SK-N-SH treated with all-trans-retinoic acid at 6 μM for 48 hours (cell line): ENCODE measurements around the gene KIF5B.
A peak's percentile ranks its signal among the peaks of the same experiment; 100 is the strongest.

ENCODE experiments used
- ATAC-seq: fragments of 200-7000 bp; cut with Tn5 transposase; 3 replicates; pipeline ENCODE4 v1.9.1; 2020; ENCODE audit warnings: mild to moderate bottlenecking, moderate library complexity
- CSDC2 ChIP-seq: fragments of 250-450 bp; sonication (Bioruptor Pico); IDR thresholded peaks from 2 replicates; pipeline ENCODE4 v1.5.0; 2020; ENCODE audit warnings: mild to moderate bottlenecking, moderate library complexity
- PPARA ChIP-seq: fragments of 250-450 bp; sonication (Bioruptor Pico); IDR thresholded peaks from 2 replicates; pipeline ENCODE4 v1.5.0; 2020; ENCODE audit warnings: mild to moderate bottlenecking, borderline replicate concordance
- SNAI2 ChIP-seq: fragments of 250-450 bp; sonication (Bioruptor Pico); IDR thresholded peaks from 2 replicates; pipeline ENCODE4 v1.5.0; 2020; ENCODE audit warnings: mild to moderate bottlenecking, moderate library complexity
- TCF4 ChIP-seq: fragments of 250-450 bp; sonication (Bioruptor Pico); IDR thresholded peaks from 2 replicates; pipeline ENCODE4 v1.8.0; 2021; ENCODE audit warnings: mild to moderate bottlenecking, moderate library complexity, borderline replicate concordance
- ZFP3 ChIP-seq: fragments of 250-450 bp; sonication (Bioruptor Pico); IDR thresholded peaks from 2 replicates; pipeline ENCODE4 v1.5.0; 2020; ENCODE audit warnings: mild to moderate bottlenecking, moderate library complexity
- ZFP30 ChIP-seq: fragments of 450-650 bp; formaldehyde crosslinking; IDR thresholded peaks from 2 replicates; pipeline ENCODE4 v1.5.0; 2022; ENCODE audit warnings: mild to moderate bottlenecking, moderate library complexity
- ZNF565 ChIP-seq: fragments of 450-650 bp; formaldehyde crosslinking; conservative IDR thresholded peaks from 2 replicates; pipeline ENCODE4 v1.5.0; 2020; ENCODE audit warnings: low read depth, mild to moderate bottlenecking, moderate library complexity
- ZNF8 ChIP-seq: fragments of 450-650 bp; formaldehyde crosslinking; IDR thresholded peaks from 2 replicates; pipeline ENCODE4 v1.5.0; 2020; ENCODE audit warnings: mild to moderate bottlenecking, moderate library complexity
- TF ChIP-seq, protein P1 (sequence below): fragments of 250-450 bp; sonication (Bioruptor Pico); IDR thresholded peaks from 2 replicates; pipeline ENCODE4 v1.5.0; 2020; ENCODE audit warnings: mild to moderate bottlenecking, moderate library complexity
- TF ChIP-seq, protein P2 (sequence below): fragments of 250-450 bp; sonication (Bioruptor Pico); IDR thresholded peaks from 2 replicates; pipeline ENCODE4 v1.8.0; 2020; ENCODE audit warnings: mild to moderate bottlenecking, moderate library complexity, borderline replicate concordance
- TF ChIP-seq, protein P3 (sequence below): fragments of 250-450 bp; sonication (Bioruptor Pico); IDR thresholded peaks from 2 replicates; pipeline ENCODE4 v1.5.1; 2020; ENCODE audit warnings: low read depth, mild to moderate bottlenecking, moderate library complexity
- TF ChIP-seq, protein P4 (sequence below): fragments of 250-450 bp; sonication (Bioruptor Pico); IDR thresholded peaks from 2 replicates; pipeline ENCODE4 v1.5.1; 2021; ENCODE audit warnings: mild to moderate bottlenecking, moderate library complexity

KIF5B gene

DNA sequence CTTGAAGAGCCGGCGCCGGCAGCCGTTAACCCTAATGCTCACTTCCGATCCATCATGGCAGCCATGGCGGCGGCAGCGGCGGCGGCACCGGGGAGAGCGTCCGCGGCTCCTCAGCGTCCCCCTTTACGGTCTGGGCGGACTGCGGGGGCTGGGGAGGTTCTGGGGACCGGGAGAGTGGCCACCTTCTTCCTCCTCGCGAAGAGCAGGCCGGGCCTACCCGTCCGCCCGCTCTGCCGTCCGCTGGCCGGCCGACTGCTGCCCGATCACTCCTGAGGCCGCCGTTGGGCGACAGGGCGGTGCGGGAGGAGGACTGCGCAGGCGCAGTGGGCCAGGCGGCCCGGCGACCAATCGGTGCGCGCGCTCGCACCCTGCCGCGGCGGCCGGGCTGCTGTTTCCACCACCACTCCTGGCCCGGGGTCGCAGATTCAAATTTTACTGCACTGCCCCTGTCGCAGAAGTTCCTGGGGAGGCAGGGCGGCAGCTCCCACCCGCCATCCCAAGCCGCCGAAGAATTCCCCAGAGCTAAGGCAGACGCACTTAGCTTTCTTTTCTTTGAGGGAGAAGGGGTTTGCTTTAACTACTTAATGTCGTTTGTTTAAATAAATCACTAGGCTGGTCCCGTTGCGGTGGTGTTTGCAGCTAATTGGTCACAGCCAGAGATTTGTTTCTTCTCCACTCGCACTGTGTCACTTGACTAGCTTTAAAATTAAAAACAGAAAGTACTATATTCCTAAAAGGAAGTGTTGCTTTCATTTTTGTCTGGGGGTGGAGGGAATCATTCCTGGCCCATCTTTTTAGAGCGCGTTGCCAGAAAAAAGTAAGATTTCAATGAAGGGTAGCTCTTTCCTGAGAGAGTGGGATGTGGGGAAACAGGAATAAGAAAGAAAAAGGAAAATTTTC, at the start of gene KIF5B:
Gene KIF5B (minus strand): TSS at position 290 of the 900 bp plus-strand sequence. CDS start 452 bp downstream, outside the sequence.
- ATAC-seq, result peak; percentile 92
- TF ChIP-seq ZFP3 (CRISPR knock-in tag) (0 out of 2 replicates have a peak, but pooled peaks have one; percentile 44), ZFP30 (no peak)
- TF ChIP-seq, protein P1, sequence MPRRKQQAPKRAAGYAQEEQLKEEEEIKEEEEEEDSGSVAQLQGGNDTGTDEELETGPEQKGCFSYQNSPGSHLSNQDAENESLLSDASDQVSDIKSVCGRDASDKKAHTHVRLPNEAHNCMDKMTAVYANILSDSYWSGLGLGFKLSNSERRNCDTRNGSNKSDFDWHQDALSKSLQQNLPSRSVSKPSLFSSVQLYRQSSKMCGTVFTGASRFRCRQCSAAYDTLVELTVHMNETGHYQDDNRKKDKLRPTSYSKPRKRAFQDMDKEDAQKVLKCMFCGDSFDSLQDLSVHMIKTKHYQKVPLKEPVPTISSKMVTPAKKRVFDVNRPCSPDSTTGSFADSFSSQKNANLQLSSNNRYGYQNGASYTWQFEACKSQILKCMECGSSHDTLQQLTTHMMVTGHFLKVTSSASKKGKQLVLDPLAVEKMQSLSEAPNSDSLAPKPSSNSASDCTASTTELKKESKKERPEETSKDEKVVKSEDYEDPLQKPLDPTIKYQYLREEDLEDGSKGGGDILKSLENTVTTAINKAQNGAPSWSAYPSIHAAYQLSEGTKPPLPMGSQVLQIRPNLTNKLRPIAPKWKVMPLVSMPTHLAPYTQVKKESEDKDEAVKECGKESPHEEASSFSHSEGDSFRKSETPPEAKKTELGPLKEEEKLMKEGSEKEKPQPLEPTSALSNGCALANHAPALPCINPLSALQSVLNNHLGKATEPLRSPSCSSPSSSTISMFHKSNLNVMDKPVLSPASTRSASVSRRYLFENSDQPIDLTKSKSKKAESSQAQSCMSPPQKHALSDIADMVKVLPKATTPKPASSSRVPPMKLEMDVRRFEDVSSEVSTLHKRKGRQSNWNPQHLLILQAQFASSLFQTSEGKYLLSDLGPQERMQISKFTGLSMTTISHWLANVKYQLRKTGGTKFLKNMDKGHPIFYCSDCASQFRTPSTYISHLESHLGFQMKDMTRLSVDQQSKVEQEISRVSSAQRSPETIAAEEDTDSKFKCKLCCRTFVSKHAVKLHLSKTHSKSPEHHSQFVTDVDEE (CRISPR knock-in tag), result 0 out of 2 replicates have a peak, but pooled peaks have one; percentile 20

DNA sequence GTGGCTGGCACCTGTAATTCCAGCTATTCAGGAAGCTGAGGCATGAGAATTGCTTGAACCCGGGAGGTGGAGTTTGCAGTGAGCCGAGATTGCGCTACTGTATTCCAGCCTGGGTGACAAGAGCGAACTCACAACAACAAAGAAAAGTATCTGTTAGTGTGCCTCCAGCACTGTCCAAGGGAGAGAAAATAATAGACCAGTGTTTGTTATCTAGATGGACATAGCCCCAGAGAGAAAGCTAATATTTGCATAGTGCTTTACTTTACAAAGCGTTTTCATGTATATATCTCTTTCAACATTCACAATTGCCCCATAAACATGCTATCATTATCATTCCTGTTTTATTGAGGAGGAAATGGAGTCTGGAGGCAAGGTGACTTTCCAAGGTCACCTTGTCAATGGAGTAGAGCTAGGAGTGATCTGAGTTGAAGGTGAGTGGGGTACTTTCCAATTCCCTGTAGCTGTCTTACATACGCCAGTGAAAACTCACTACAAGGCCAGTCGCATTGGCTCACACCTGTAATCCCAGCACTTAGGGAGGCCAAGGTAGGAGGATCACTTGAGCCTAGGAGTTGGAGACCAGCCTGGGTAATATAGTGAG, 49.7 kb upstream of the KIF5B start:
- ATAC-seq, result no peak

DNA sequence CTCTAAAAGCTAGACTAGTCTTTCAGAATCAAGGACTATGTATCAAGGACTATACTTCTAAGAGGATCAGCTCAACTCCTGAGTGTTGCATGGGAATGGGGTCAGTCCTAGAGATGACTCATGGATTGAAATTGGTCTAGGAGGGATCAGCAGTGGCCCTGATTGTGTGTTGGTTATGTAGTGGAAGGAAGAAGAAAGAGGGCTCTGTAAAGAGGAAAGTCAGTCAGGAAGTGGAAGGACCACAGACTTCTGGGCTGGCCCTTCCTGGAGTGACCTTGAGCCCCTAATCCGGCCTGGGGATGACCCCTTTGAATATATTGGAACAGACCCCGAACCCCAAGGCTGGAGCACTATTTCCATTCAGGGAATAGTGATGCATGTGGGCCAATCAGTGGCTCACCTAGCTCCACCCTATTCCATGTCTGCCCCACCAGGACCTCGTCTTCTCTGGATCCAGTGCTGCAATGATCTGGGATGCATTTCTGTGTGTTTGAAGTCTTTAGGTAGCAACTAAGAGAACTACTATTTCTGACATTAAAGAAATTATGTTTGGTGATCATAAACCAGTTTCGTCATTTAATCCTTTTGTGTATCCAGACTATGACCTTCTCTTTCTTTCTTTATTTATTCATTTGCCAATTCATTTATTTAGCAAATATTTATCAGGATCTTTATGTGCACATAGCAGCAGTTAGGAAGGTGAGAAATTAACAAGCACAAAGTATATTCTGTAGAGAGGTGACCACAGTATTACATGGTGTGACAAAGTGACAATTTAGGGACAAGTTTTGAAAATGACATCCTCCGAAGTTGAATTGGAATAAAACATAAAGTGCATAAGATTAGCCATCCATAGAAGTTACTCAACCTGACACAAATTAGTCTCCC, 48.6 kb upstream of the KIF5B start:
- peak; percentile 51 for ATAC-seq
- TF ChIP-seq, protein P2, sequence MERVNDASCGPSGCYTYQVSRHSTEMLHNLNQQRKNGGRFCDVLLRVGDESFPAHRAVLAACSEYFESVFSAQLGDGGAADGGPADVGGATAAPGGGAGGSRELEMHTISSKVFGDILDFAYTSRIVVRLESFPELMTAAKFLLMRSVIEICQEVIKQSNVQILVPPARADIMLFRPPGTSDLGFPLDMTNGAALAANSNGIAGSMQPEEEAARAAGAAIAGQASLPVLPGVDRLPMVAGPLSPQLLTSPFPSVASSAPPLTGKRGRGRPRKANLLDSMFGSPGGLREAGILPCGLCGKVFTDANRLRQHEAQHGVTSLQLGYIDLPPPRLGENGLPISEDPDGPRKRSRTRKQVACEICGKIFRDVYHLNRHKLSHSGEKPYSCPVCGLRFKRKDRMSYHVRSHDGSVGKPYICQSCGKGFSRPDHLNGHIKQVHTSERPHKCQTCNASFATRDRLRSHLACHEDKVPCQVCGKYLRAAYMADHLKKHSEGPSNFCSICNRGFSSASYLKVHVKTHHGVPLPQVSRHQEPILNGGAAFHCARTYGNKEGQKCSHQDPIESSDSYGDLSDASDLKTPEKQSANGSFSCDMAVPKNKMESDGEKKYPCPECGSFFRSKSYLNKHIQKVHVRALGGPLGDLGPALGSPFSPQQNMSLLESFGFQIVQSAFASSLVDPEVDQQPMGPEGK, result no peak
- TF ChIP-seq, protein P3, sequence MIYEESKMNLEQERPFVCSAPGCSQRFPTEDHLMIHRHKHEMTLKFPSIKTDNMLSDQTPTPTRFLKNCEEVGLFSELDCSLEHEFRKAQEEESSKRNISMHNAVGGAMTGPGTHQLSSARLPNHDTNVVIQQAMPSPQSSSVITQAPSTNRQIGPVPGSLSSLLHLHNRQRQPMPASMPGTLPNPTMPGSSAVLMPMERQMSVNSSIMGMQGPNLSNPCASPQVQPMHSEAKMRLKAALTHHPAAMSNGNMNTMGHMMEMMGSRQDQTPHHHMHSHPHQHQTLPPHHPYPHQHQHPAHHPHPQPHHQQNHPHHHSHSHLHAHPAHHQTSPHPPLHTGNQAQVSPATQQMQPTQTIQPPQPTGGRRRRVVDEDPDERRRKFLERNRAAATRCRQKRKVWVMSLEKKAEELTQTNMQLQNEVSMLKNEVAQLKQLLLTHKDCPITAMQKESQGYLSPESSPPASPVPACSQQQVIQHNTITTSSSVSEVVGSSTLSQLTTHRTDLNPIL (CRISPR knock-in tag), result no peak
- TF ChIP-seq ZNF8 (CRISPR knock-in tag), result no peak
- TF ChIP-seq SNAI2 (CRISPR knock-in tag), result no peak
- TF ChIP-seq, protein P4, sequence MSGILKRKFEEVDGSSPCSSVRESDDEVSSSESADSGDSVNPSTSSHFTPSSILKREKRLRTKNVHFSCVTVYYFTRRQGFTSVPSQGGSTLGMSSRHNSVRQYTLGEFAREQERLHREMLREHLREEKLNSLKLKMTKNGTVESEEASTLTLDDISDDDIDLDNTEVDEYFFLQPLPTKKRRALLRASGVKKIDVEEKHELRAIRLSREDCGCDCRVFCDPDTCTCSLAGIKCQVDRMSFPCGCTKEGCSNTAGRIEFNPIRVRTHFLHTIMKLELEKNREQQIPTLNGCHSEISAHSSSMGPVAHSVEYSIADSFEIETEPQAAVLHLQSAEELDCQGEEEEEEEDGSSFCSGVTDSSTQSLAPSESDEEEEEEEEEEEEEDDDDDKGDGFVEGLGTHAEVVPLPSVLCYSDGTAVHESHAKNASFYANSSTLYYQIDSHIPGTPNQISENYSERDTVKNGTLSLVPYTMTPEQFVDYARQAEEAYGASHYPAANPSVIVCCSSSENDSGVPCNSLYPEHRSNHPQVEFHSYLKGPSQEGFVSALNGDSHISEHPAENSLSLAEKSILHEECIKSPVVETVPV (CRISPR knock-in tag), result no peak
- no peak for TF ChIP-seq ZNF565 (CRISPR knock-in tag)
- no peak for TF ChIP-seq TCF4 (CRISPR knock-in tag)
- no peak for TF ChIP-seq ZFP3 (CRISPR knock-in tag)
- TF ChIP-seq ZFP30, result no peak
- TF ChIP-seq PPARA (CRISPR knock-in tag), result no peak
- TF ChIP-seq CSDC2 (CRISPR knock-in tag), result no peak

More for the DNA sequence above, 49.7 kb upstream of the KIF5B start:
- TF ChIP-seq ZFP30 (no peak), ZNF8 (CRISPR knock-in tag) (no peak), ZNF565 (CRISPR knock-in tag) (no peak), ZFP3 (CRISPR knock-in tag) (no peak)
- TF ChIP-seq, protein P4 (CRISPR knock-in tag), result no peak
- TF ChIP-seq, protein P3 (CRISPR knock-in tag), result no peak
